CD14-positive monocyte (primary cell): ENCODE results near the gene BCS1L. TPM values are rescaled to one million over a fixed set of nuclear protein-coding genes. Genes with fewer than 3 reads are reported as not detected.

Experiments
- DNase-seq, 3 donors: peaks; one replicate each; pipeline ENCODE4 v3.0.0-alpha.2; 2011 to 2022
- H2AFZ ChIP-seq: 2 replicates; pipeline ENCODE4 v1.6.0; 2012; ENCODE audit warnings: mild to moderate bottlenecking, low read depth, low read length, inconsistent platforms; ENCODE audit not compliant: insufficient read depth, poor library complexity, severe bottlenecking
- H3K27ac ChIP-seq, 2 donors: 1 replicate in 1 of 2; 2 replicates in 1 of 2; pipeline ENCODE4 v1.5.1; 2012 to 2013; ENCODE audit warnings: low read length in 2 of 2, control low read depth in 1 of 2, inconsistent platforms in 1 of 2, low read depth in 1 of 2, mild to moderate bottlenecking in 1 of 2
- H3K27me3 ChIP-seq, 2 donors: one replicate each; pipeline versions ENCODE4 v1.6.0 to v1.6.1; 2011 to 2013; ENCODE audit warnings: low read length in 2 of 2; ENCODE audit not compliant: control insufficient read depth in 2 of 2, insufficient read depth in 2 of 2
- H3K36me3 ChIP-seq, 2 donors: replicated peaks in 1 of 2; 1 replicate in 1 of 2; 2 replicates in 1 of 2; pipeline versions ENCODE4 v1.5.1 to v1.6.1; 2012 to 2013; ENCODE audit warnings: low read length in 2 of 2, control low read depth in 1 of 2, inconsistent platforms in 1 of 2, mild to moderate bottlenecking in 1 of 2; ENCODE audit not compliant: insufficient read depth in 2 of 2, control insufficient read depth in 1 of 2
- H3K4me1 ChIP-seq, 2 donors: 1 replicate in 1 of 2; 2 replicates in 1 of 2; pipeline versions ENCODE4 v1.5.1 to v1.6.1; 2012 to 2013; ENCODE audit warnings: low read length in 2 of 2, control low read depth in 1 of 2, inconsistent platforms in 1 of 2, mild to moderate bottlenecking in 1 of 2, moderate library complexity in 1 of 2; ENCODE audit not compliant: insufficient read depth in 2 of 2, control insufficient read depth in 1 of 2
- H3K4me2 ChIP-seq: replicated peaks from 2 replicates; pipeline ENCODE3; 2012; ENCODE audit warnings: low read length, moderate library complexity, mild to moderate bottlenecking; ENCODE audit not compliant: poor library complexity, severe bottlenecking; ENCODE audit errors: extremely low read depth
- H3K4me3 ChIP-seq, 3 experiments: fragments of 200-600 bp in 1 of 3; sonication (generic) in 1 of 3; replicated peaks in 1 of 3; 1 replicate in 2 of 3; 2 replicates in 1 of 3; pipeline ENCODE4 v1.5.1; 2011 to 2013; ENCODE audit warnings: low read length in 3 of 3, mild to moderate bottlenecking in 3 of 3, control low read depth in 2 of 3, low read depth in 2 of 3, inconsistent platforms in 1 of 3, moderate library complexity in 1 of 3
- H3K79me2 ChIP-seq: 2 replicates; pipeline ENCODE4 v1.6.0; 2012; ENCODE audit warnings: mild to moderate bottlenecking, control low read depth, inconsistent platforms, low read length, moderate library complexity; ENCODE audit not compliant: insufficient read depth
- H3K9ac ChIP-seq: 2 replicates; pipeline ENCODE4 v1.6.0; 2017; ENCODE audit warnings: low read length, mild to moderate bottlenecking; ENCODE audit not compliant: insufficient read depth, poor library complexity, severe bottlenecking
- H3K9me3 ChIP-seq, 2 donors: replicated peaks in 1 of 2; 1 replicate in 1 of 2; 2 replicates in 1 of 2; pipeline versions ENCODE4 v1.5.1 to v1.6.1; 2012 to 2013; ENCODE audit warnings: low read length in 2 of 2, control low read depth in 1 of 2; ENCODE audit not compliant: control insufficient read depth in 1 of 2, insufficient read depth in 1 of 2
- H4K20me1 ChIP-seq: 2 replicates; pipeline ENCODE4 v1.6.0; 2012; ENCODE audit warnings: mild to moderate bottlenecking, low read length, control low read depth, moderate library complexity; ENCODE audit not compliant: insufficient read depth
- H3K27ac Mint-ChIP-seq, 7 donors: one replicate each; pipeline ENCODE4 v1.8.0; 2020; ENCODE audit warnings: mild to moderate bottlenecking in 7 of 7, mixed read lengths in 7 of 7, moderate library complexity in 6 of 7, inconsistent platforms in 2 of 7
- H3K27me3 Mint-ChIP-seq, 3 donors: one replicate each; pipeline ENCODE4 v1.8.0; 2021 to 2022; ENCODE audit warnings: low read depth in 3 of 3, mild to moderate bottlenecking in 3 of 3, mixed read lengths in 3 of 3, moderate library complexity in 3 of 3, inconsistent platforms in 1 of 3
- H3K36me3 Mint-ChIP-seq, 2 donors: one replicate each; pipeline ENCODE4 v1.8.0; 2020; ENCODE audit warnings: mixed read lengths in 2 of 2, inconsistent platforms in 1 of 2, mild to moderate bottlenecking in 1 of 2
- H3K4me1 Mint-ChIP-seq: one replicate; pipeline ENCODE4 v1.8.0; 2020; ENCODE audit warnings: mild to moderate bottlenecking, mixed read lengths
- H3K4me3 Mint-ChIP-seq, 2 donors: one replicate each; pipeline ENCODE4 v1.8.0; 2020; ENCODE audit warnings: mild to moderate bottlenecking in 2 of 2, mixed read lengths in 2 of 2, moderate library complexity in 1 of 2
- H3K9me3 Mint-ChIP-seq, 7 donors: one replicate each; pipeline ENCODE4 v1.8.0; 2020 to 2022; ENCODE audit warnings: mixed read lengths in 7 of 7, mild to moderate bottlenecking in 6 of 7, moderate library complexity in 6 of 7, inconsistent platforms in 2 of 7
- CTCF ChIP-seq: fragments of 200-600 bp; IDR thresholded peaks from one replicate; pipeline ENCODE4 v1.8.0; 2022; ENCODE audit warnings: antibody characterized with exemption, mild to moderate bottlenecking
- WGBS: methylation state at CpG from one replicate; pipeline ENCODE4 v1.1.5; 2013; ENCODE audit warnings: missing lambda C conversion rate; ENCODE audit not compliant: insufficient coverage; 5-methylcytosine and 5-hydroxymethylcytosine counted together
- intact Hi-C, 2 donors: fragments of 100-400 bp; cut with micrococcal nuclease; formaldehyde crosslinking; loops; one replicate each; pipeline versions ENCODE4 v1.15.0 to v1.15.1; 2023
- polyA plus RNA-seq, 3 donors: library from polyadenylated mRNA; depleted of rRNA in 1 of 3; unstranded in 2 of 3; stranded (reverse) in 1 of 3; fragments of 300-500 nt in 2 of 3; fragments of >200 nt in 1 of 3; fragmentation: Illumina TruSeq in 2 of 3; gene quantifications; 1 replicate in 2 of 3; 2 replicates in 1 of 3; pipeline ENCODE4 v1.2.3, GENCODE V29; 2012 to 2021

Gene BCS1L
- polyA plus RNA-seq, 3 donors: 10.5 to 42.9 (median 12.3) TPM

DNA sequence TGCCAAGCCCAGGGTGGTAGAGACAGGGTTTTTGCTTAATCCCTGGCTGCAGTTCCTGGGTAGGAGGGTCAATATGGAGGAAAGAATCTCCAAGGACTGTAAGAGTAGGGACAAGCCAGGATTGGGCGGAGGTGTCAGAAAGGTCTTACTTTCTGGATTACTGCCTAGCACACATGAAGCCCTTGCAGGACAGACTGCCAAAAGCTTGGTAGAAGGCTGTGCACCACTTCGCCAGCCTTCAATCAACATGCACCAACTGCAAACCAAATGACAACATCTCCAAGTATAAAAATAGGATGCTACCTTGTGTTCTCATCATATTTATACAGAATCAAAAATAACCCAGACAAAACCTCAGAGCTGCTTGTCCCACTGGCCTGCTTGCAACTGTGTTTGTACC lies 3.7 kb upstream of the BCS1L start:
- Mint-ChIP-seq H3K27ac (peak overlapping the region in 1 of 7 donors; percentile 15), H3K36me3 (peaks cover 57 to 67% of the 10 kb centered on the region in 2 donors), H3K4me1 (peaks cover 23% of the 10 kb centered on the region), H3K4me3 (no peak overlapping the region), H3K27me3 (no peaks in the 10 kb centered on the region), H3K9me3 (no peaks in the 10 kb centered on the region)
- 100% methylated on average over 1 of the region's 2 CpGs for WGBS
- H3K27me3 ChIP-seq: no peaks in the 10 kb centered on the region
- no peak overlapping the region for H3K27ac ChIP-seq
- H3K9ac ChIP-seq: no peak overlapping the region
- H3K79me2 ChIP-seq: peaks cover 25% of the 10 kb centered on the region
- no peak for TF ChIP-seq CTCF
- H4K20me1 ChIP-seq: no peaks in the 10 kb centered on the region
- no peak overlapping the region for H3K4me2 ChIP-seq
- H2AFZ ChIP-seq: no peak overlapping the region
- H3K4me1 ChIP-seq: peaks cover 15 to 19% of the 10 kb centered on the region in 2 donors
- H3K4me3 ChIP-seq: no peak overlapping the region
- H3K9me3 ChIP-seq: no peaks in the 10 kb centered on the region
- intact Hi-C loops: no loop called here
- no peak for DNase-seq
- peaks cover 49 to 72% of the 10 kb centered on the region in 2 donors for H3K36me3 ChIP-seq

DNA sequence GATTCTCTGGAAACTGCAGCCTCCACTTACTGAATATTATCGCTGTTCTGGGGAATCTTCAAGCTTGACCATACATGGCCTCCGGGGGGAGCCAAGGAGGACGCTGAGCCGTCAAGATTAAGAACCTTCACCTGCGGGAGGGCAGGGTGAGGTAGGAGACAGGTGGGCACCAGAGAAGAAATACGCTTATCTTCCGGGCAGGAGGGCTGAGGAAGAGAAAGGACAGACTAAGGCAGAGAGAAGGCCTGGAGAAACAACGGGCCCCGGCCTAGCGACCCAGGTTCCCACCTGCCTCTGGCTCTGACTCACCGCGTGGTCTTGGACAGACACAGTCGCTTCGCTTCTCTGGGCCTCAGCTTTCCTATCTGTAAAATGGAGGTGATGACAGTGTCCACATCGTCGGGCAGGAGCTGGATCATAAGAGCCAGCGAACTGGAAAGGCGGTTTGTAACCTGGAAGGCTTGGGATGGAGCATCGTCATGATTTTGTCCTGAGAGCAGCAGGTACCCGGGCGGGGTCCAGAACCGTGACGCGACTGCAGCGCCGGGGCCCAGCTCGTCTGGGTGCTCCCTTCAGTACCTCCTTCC lies 719 bp upstream of the BCS1L start:
- 1% methylated on average over 24 of the region's 27 CpGs for WGBS
- peak overlapping the region; percentile 63 for H3K9ac ChIP-seq
- H3K4me1 ChIP-seq: peaks cover 15 to 19% of the 10 kb centered on the region in 2 donors
- peak in 2 of 3 donors; percentile 15 to 27 for DNase-seq
- H4K20me1 ChIP-seq: no peaks in the 10 kb centered on the region
- no peaks in the 10 kb centered on the region for H3K27me3 ChIP-seq
- Mint-ChIP-seq H3K4me3 (peak overlapping the region; percentile 98 to 99), H3K4me1 (peaks cover 23% of the 10 kb centered on the region), H3K36me3 (peaks cover 51 to 60% of the 10 kb centered on the region in 2 donors), H3K27ac (peak overlapping the region; percentile 73 to 91 (median 82)), H3K9me3 (no peaks in the 10 kb centered on the region), H3K27me3 (no peaks in the 10 kb centered on the region)
- peak overlapping the region; percentile 92 for H2AFZ ChIP-seq
- peak; percentile 59 for TF ChIP-seq CTCF
- intact Hi-C loops: no loop called here
- peak overlapping the region; percentile 46 to 88 (median 87) for H3K4me3 ChIP-seq
- H3K27ac ChIP-seq: peak overlapping the region; percentile 6 to 66
- peaks cover 43 to 66% of the 10 kb centered on the region in 2 donors for H3K36me3 ChIP-seq
- H3K4me2 ChIP-seq: peak overlapping the region; percentile 87
- H3K79me2 ChIP-seq: peaks cover 25% of the 10 kb centered on the region
- no peaks in the 10 kb centered on the region for H3K9me3 ChIP-seq
